NAMALWA (cell line): ENCODE results near the gene ZBTB7C.

Source experiments
- DNase-seq: peaks from one replicate; pipeline ENCODE4 v3.0.0-alpha.2; 2015; ENCODE audit warnings: low spot score

ZBTB7C gene

GRCh38 chr18:48418539-48419276 lies 9.5 kb upstream of the ZBTB7C start:
- no peak for DNase-seq

- DNase-seq: no peak
Observed at GRCh38 chr18:48417985-48418384, 8.8 kb upstream of the ZBTB7C start.

GRCh38 chr18:48413342-48413741 lies 4.2 kb upstream of the ZBTB7C start:
- no peak for DNase-seq

- peak; percentile 79 for DNase-seq
Observed at GRCh38 chr18:48412339-48412929, 3.3 kb upstream of the ZBTB7C start.

- DNase-seq: no peak
Observed at GRCh38 chr18:48410095-48410920, 1.1 kb upstream of the ZBTB7C start.

- DNase-seq: no peak
Observed at GRCh38 chr18:48409591-48410094, 460 bp upstream of the ZBTB7C start.

- DNase-seq: no peak
Observed at GRCh38 chr18:48408111-48408726, 964 bp downstream of the ZBTB7C start.

- no peak for DNase-seq
Observed at GRCh38 chr18:48407358-48407757, 1.8 kb downstream of the ZBTB7C start.

GRCh38 chr18:48405978-48406377 lies 3.2 kb downstream of the ZBTB7C start:
- DNase-seq: no peak

- no peak for DNase-seq
Observed at GRCh38 chr18:48404716-48405507, 4.3 kb downstream of the ZBTB7C start.

- DNase-seq: no peak
Observed at GRCh38 chr18:48402953-48403352, 6.2 kb downstream of the ZBTB7C start.

GRCh38 chr18:48399303-48400075 lies 9.7 kb downstream of the ZBTB7C start:
- no peak for DNase-seq

- DNase-seq: no peak
Observed at GRCh38 chr18:48398074-48398473, 11.1 kb downstream of the ZBTB7C start.

- DNase-seq: no peak
Observed at GRCh38 chr18:48397021-48397420, 12.2 kb downstream of the ZBTB7C start.

- DNase-seq: no peak
Observed at GRCh38 chr18:48396561-48396960, 12.6 kb downstream of the ZBTB7C start.

- no peak for DNase-seq
Observed at GRCh38 chr18:48395646-48396045, 13.5 kb downstream of the ZBTB7C start.

- DNase-seq: no peak
Observed at GRCh38 chr18:48394176-48394575, 15.0 kb downstream of the ZBTB7C start.

GRCh38 chr18:48393776-48394175 lies 15.4 kb downstream of the ZBTB7C start:
- DNase-seq: no peak

GRCh38 chr18:48393170-48393569 lies 16.0 kb downstream of the ZBTB7C start:
- DNase-seq: no peak

GRCh38 chr18:48392268-48392667 lies 16.9 kb downstream of the ZBTB7C start:
- no peak for DNase-seq

GRCh38 chr18:48391868-48392267 lies 17.3 kb downstream of the ZBTB7C start:
- DNase-seq: no peak
